Panc1 (cell line): Measurements from ENCODE around the gene RPS28. TPM values are rescaled to one million over a fixed set of nuclear protein-coding genes. Genes with fewer than 3 reads are reported as not detected.

ENCODE experiments used
- ATAC-seq: fragments of 200-7000 bp; cut with Tn5 transposase; 2 replicates; pipeline ENCODE4 v1.9.1; 2020; ENCODE audit warnings: mild to moderate bottlenecking, moderate library complexity
- BruUV-seq: library from RNA; stranded (reverse); fragments of 400-500 nt; replicated peaks from 2 replicates; lab custom pipeline; 2021; lab: Mats Ljungman, UMichigan
- CTCF ChIA-PET: fragments of 300-600 bp; sonication (Branson Sonifier 250); formaldehyde crosslinking; loops from one replicate; lab custom pipeline; 2022; ENCODE audit warnings: antibody characterized with exemption; lab: Charles Lee
- POLR2A ChIA-PET: fragments of 300-600 bp; sonication (Branson Sonifier 250); formaldehyde crosslinking; loops from one replicate; lab custom pipeline; 2022; ENCODE audit warnings: antibody characterized with exemption; lab: Charles Lee
- DNase-seq: peaks from one replicate; pipeline ENCODE4 v3.0.0-alpha.2; 2010; ENCODE audit warnings: low read depth, low spot score
- H3K27ac ChIP-seq: 2 replicates; pipeline ENCODE4 v1.5.1; 2011; ENCODE audit warnings: mild to moderate bottlenecking, low read length, inconsistent platforms
- H3K27me3 ChIP-seq: fragments of 200-500 bp; sonication (Bioruptor generic); 2 replicates; pipeline ENCODE4 v1.6.0; 2014; ENCODE audit warnings: low read length, inconsistent platforms; ENCODE audit not compliant: control insufficient read depth, insufficient read depth
- H3K36me3 ChIP-seq: fragments of 200-500 bp; sonication (Bioruptor generic); 2 replicates; pipeline ENCODE4 v1.5.1; 2014; ENCODE audit warnings: inconsistent platforms, mild to moderate bottlenecking, low read length, moderate library complexity; ENCODE audit not compliant: control insufficient read depth, insufficient read depth
- H3K4me1 ChIP-seq: 2 replicates; pipeline ENCODE4 v1.5.1; 2011; ENCODE audit warnings: inconsistent platforms, mild to moderate bottlenecking, low read length, moderate library complexity; ENCODE audit not compliant: control insufficient read depth, insufficient read depth
- H3K4me3 ChIP-seq, 2 experiments: 2 replicates each; pipeline ENCODE4 v1.5.1; 2011 to 2012; ENCODE audit warnings: low read depth in 2 of 2, low read length in 2 of 2, mild to moderate bottlenecking in 2 of 2, inconsistent platforms in 1 of 2, moderate library complexity in 1 of 2
- H3K9me3 ChIP-seq: fragments of 200-500 bp; sonication (Bioruptor generic); 2 replicates; pipeline ENCODE4 v1.5.1; 2014; ENCODE audit warnings: low read depth, mild to moderate bottlenecking, inconsistent platforms, low read length, moderate library complexity; ENCODE audit not compliant: control insufficient read depth, insufficient read depth
- CTCF ChIP-seq: fragments of 450-650 bp; IDR thresholded peaks from 2 replicates; pipeline ENCODE4 v1.5.1; 2017; ENCODE audit warnings: mild to moderate bottlenecking
- POLR2AphosphoS5 ChIP-seq: IDR thresholded peaks from 2 replicates; pipeline ENCODE4 v1.6.1; 2012; ENCODE audit warnings: mild to moderate bottlenecking, low read depth, low read length, moderate library complexity
- SIN3A ChIP-seq: IDR thresholded peaks from 2 replicates; pipeline ENCODE4 v1.6.1; 2012; ENCODE audit warnings: low read depth, mild to moderate bottlenecking, low read length, moderate library complexity, borderline replicate concordance; ENCODE audit not compliant: insufficient read depth
- TCF7L2 ChIP-seq: IDR thresholded peaks from 2 replicates; pipeline ENCODE4 v1.6.1; 2011; ENCODE audit warnings: mild to moderate bottlenecking, low read depth, low read length, inconsistent platforms
- in situ Hi-C: cut with HindIII; loops from 2 replicates; pipeline ENCODE4 v1.10.0; 2016; ENCODE audit warnings: low sequenced_read_pairs, low pct_unique_long_range_greater_than_20kb
- intact Hi-C: fragments of 100-400 bp; cut with micrococcal nuclease; formaldehyde crosslinking; loops from one replicate; pipeline ENCODE4 v1.10.0; 2022; ENCODE audit not compliant: unreplicated experiment
- total RNA-seq: library from RNA; stranded (reverse); gene quantifications from one replicate; pipeline ENCODE4 v1.2.1, GENCODE V29; 2021; ENCODE audit not compliant: unreplicated experiment
- TF ChIP-seq, protein P1 (sequence below), 2 experiments: IDR thresholded peaks; 2 replicates each; pipeline ENCODE4 v1.6.1; 2011 to 2012; ENCODE audit warnings: low read depth in 2 of 2, control low read depth in 1 of 2, low read length in 1 of 2, mild to moderate bottlenecking in 1 of 2, moderate library complexity in 1 of 2; ENCODE audit not compliant: insufficient read depth in 1 of 2

Gene RPS28
- total RNA-seq, 1 experiment from 2014 or later: 1,096 TPM

- in situ Hi-C loops (no loop called here), intact Hi-C loops (no loop called here)
- DNase-seq: no peak
- POLR2A ChIA-PET: interaction anchor here (0.6 to 0.7 kb wide), 2 partner anchors 10 to 100 kb away, joined by 3 to 5 read pairs; no protein-coding TSS in a partner anchor
- ATAC-seq: no peak
- CTCF ChIA-PET: no interaction called here
- H3K27me3 ChIP-seq: no peaks in the 10 kb centered on the region; the same call in 1 of the 2 replicates
- no peak overlapping the region for H3K27ac ChIP-seq
- H3K4me3 ChIP-seq: no peak overlapping the region
- H3K9me3 ChIP-seq: no peaks in the 10 kb centered on the region
- no peak for TF ChIP-seq SIN3A
- TF ChIP-seq TCF7L2: no peak
- no peak for TF ChIP-seq POLR2AphosphoS5
- TF ChIP-seq, protein P1, sequence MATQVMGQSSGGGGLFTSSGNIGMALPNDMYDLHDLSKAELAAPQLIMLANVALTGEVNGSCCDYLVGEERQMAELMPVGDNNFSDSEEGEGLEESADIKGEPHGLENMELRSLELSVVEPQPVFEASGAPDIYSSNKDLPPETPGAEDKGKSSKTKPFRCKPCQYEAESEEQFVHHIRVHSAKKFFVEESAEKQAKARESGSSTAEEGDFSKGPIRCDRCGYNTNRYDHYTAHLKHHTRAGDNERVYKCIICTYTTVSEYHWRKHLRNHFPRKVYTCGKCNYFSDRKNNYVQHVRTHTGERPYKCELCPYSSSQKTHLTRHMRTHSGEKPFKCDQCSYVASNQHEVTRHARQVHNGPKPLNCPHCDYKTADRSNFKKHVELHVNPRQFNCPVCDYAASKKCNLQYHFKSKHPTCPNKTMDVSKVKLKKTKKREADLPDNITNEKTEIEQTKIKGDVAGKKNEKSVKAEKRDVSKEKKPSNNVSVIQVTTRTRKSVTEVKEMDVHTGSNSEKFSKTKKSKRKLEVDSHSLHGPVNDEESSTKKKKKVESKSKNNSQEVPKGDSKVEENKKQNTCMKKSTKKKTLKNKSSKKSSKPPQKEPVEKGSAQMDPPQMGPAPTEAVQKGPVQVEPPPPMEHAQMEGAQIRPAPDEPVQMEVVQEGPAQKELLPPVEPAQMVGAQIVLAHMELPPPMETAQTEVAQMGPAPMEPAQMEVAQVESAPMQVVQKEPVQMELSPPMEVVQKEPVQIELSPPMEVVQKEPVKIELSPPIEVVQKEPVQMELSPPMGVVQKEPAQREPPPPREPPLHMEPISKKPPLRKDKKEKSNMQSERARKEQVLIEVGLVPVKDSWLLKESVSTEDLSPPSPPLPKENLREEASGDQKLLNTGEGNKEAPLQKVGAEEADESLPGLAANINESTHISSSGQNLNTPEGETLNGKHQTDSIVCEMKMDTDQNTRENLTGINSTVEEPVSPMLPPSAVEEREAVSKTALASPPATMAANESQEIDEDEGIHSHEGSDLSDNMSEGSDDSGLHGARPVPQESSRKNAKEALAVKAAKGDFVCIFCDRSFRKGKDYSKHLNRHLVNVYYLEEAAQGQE (IDR thresholded peaks at IDR 0.05; ENCODE audit: insufficient read depth in 1 of 2, low read depth in 2 of 2, low read length in 1 of 2): no peak
- TF ChIP-seq CTCF: no peak
- BruUV-seq: no TSS peak
- H3K36me3 ChIP-seq: no peaks in the 10 kb centered on the region
- no peaks in the 10 kb centered on the region for H3K4me1 ChIP-seq
These were observed 11.9 kb downstream of the RPS28 start for GRCh38 chr19:8332976-8333766.

DNA sequence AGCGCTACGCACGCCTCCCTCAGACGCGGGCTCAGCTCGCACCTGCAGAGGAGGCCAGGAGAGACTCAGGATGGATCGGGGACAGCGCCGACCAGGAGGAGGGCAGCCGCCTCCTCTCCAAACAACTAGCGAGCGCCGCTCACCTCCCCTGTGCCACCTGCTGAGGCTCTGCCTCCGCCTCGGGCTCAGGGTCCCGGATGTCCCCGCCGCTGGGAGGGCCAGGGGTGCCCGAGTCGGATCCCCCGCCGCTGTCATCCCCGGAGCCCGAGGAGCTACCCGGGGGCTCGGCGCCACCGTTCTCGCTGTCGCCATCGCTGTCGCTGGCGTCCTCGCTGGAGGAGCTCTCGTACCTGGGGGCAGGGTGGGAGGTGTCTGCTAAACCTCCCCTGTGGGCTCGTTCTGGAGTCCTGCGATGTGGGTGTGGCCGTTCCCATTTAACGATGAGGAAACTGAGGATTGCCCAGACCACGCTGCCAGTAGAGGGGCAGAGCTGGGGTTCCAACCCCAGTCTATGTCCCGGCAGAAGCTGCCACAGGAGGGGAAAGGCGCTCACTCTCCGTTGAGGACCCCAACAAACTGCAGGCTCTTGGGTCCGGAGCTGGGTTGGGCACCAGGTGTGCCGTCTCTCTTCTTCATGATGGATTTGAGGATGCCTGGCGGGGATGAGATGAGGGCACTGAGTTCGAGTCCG, 12.6 kb downstream of the RPS28 start:
- no peak for ATAC-seq

More for the DNA sequence above, 12.6 kb downstream of the RPS28 start:
- Histone ChIP-seq H3K27me3 (no peaks in the 10 kb centered on the region; the same call in 1 of the 2 replicates), H3K27ac (no peak overlapping the region), H3K9me3 (no peaks in the 10 kb centered on the region), H3K36me3 (no peaks in the 10 kb centered on the region), H3K4me1 (no peaks in the 10 kb centered on the region), H3K4me3 (no peak overlapping the region)
- ChIA-PET CTCF (no interaction called here), POLR2A (interaction anchor here (0.5 to 0.7 kb wide), 2 partner anchors 9 to 10 kb away, joined by 3 read pairs; no protein-coding TSS in a partner anchor)
- in situ Hi-C loops (no loop called here), intact Hi-C loops (no loop called here)
- no TSS peak for BruUV-seq
- no peak for DNase-seq
- TF ChIP-seq, protein P1 (IDR thresholded peaks at IDR 0.05; ENCODE audit: insufficient read depth in 1 of 2, low read depth in 2 of 2, low read length in 1 of 2): no peak
- no peak for TF ChIP-seq CTCF
- no peak for TF ChIP-seq TCF7L2
- TF ChIP-seq SIN3A: no peak
- TF ChIP-seq POLR2AphosphoS5: no peak
